Hematopoietic multipotent progenitor cell treated with erythropoietin and hydrocortisone succinate and interleukin-3 and kit ligand, for 4 days (in vitro differentiated cells): ENCODE measurements around the gene CNTN5.

Experiments used
- DNase-seq: peaks from one replicate; pipeline ENCODE4 v3.0.0-alpha.2; 2015

Gene CNTN5

DNA sequence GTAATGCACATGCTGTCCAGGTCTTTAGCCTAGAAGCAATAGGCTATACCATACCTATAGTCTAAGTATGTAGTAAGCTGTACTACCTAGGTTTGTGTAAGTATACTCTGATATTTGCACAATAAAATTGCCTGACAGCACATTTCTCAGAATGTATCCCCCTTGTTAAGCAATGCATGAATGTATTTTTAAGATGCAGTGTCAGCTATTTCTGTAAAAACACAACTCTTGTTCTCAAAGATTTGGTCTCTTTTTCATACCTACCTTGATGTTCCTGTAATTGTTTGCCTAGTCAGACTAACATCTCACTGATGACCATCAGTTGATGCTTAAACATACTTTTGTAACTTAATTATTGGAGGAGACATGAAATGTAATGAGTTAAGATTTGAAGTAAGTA lies 619.9 kb downstream of the CNTN5 start:
- DNase-seq: no peak

DNA sequence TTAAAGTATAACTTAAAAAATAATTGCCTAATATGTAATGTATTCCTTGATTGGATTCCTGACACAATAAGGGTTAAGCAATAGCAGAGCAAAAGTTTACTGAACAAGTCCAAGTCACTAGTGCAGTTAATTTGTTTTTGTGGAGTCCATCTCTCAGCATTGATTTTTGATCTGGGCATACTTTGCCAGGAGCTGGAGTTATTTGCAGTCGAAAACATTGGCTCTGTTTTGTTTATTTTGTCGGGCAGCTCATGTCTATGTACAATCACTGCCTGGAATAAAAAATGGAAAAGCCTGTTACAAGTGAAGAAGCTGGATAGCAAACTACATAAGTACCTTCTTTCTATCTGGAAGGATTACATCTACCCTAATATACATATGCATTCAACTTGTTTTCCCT lies 625.2 kb downstream of the CNTN5 start:
- no peak for DNase-seq

DNA sequence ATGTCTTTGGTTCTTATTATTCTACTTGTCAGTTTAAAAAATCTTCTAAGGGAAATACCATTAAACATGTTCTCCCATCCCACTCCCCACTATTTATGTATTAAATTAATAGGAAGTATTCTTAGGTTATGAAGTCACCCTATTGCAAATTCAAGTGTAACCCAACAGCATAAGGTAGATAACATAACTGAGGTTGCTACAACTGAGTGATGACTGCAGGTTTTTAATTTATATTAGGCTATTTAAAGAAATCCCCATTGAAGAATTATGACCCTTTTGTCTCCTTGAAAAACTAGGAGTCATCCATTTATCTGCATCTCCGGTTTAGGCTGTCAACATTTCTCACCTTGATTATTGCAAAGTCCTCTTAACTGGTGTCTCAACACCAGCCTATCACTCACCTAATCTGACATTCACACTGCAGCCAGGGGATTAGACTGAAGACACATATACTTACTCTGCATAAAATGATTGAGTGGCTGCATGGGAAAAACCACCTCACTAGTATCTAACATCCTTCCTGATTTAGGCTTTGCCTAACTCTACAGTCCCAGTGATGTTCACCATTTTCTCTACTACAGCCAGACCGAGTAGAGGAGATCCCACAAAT lies 649.4 kb downstream of the CNTN5 start:
- no peak for DNase-seq

DNA sequence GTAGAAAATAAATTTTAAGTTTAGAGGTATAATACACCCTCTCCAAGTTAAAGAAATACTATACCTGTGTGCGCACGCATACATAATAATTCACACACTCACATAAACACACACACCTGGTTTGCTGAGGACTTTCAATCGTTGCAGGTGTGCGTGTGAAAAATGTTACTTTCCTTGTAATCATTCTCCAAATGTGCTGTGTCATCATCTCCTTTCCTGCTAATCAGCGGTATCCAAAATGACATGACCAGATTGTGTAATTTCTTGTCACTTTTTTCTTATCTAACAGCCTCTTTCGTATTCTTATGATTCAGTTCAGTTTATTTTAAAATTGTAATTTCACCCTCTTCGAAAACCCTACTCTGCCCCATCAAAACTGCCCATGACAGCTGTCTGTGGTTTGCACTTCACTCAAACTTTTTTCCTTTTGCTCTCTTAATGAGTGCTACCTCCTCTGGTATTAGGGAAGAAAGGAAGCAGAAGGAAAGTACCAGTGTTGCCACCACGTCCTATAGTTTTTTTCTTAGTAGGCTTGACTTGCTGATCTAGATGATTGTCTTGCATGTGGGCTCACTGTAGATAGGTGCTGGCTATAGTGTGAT lies 651.2 kb downstream of the CNTN5 start:
- DNase-seq: no peak

DNA sequence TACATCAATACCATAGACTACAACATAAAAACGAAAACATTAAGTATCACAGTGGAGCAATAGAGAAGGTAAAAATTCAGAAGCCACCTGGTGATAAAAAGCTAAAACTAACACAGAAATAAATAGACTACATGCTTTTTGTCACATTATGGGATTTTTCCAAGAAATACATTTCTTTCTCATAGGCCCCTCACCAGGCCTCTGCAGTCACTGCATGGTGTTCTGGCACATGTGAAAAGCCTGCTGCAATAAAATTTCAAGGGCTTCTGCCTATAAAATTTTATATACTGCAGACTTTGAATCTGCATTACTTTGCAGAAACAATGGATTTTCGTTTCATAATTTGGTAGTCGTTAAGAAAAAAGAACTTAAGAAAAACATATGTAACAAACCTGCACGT lies 655.5 kb downstream of the CNTN5 start:
- no peak for DNase-seq

DNA sequence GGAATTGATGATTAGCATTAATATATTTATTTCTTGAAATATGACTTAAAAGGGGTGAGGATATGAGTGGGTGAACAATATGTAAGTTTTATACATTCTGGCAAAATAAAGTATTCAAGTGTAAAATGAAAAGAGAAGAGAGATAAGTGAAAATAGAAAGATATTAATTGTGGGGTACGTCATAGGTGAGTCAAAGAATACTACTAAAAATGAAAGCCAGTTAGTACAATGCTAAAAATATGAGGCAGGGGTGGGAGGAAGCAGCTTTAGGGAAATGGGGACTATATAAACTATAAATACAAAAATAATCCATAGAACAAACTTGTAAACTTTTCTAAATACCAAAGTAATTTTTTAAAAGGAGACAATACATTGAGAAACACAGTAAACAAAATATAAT lies 661.4 kb downstream of the CNTN5 start:
- no peak for DNase-seq

DNA sequence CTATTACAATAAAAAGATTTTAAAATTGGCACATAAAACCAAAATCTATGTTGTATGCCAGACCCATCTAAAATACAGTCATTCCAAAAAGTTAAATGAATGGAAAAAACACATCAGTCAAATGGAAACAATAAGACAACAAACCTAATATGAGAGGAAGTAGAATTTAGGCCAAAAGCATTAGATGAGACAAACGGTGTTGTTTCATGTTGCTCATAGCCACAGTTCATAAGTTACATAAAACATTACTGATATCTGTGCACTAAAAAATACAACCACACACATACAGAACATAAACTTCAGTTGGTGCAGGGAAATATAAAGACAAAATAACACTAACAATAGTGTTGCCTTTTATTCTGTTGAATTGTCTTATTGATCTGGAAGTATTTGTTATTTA lies 661.9 kb downstream of the CNTN5 start:
- DNase-seq: no peak

DNA sequence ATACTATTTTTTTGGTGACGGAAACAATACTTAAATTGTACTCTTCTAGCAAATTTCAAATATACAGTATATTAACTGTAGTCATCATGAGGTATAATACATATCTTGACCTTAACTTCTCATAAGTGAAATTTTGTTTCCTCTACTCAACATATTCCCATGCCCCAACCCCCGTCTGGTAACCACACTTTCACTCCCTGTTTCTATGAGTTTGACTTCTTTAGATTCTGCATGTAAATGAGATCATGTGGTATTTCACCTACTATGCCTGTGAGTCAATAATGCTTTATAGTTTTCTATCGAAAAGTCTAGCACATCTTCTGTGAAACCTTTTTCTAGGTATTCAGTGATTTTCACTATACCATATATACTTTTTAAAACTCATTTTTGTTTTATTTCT lies 663.2 kb downstream of the CNTN5 start:
- no peak for DNase-seq

DNA sequence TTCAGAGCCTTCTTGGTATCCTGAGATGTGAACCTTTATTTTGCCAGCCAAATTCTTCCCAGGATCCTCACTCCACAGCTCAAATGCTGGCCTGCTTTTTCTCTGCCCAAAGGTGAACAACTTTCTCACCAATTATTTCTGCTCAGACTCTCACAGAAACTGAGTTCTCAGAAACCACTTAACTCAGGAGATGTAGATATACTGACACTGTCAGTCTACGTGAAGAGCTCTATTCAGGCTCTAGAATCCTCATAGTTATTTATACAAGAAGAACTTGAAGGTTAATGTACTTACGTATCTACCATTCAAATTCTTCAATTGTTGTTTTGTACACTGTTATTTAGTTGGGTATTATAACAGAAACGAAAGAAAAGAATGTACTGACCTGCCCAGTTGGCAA lies 666.1 kb downstream of the CNTN5 start:
- no peak for DNase-seq

DNA sequence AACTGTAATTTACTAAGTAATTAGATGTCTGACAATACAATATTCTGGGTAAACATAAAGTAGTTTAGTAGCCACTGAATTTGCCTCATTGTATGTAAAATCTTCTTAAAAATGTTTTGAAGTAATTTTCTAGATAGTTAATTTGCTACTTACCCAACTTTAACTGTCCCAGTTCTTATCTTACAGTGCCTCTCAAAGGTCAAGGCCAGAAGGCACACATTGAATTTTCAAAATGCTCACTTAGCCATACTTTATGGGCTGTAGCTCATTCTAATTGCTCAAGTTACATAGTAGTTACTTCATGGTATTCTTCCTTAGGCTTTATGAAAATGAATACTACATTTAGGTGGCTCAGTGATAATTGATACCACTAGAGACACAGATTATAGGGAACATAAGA lies 666.6 kb downstream of the CNTN5 start:
- DNase-seq: no peak

DNA sequence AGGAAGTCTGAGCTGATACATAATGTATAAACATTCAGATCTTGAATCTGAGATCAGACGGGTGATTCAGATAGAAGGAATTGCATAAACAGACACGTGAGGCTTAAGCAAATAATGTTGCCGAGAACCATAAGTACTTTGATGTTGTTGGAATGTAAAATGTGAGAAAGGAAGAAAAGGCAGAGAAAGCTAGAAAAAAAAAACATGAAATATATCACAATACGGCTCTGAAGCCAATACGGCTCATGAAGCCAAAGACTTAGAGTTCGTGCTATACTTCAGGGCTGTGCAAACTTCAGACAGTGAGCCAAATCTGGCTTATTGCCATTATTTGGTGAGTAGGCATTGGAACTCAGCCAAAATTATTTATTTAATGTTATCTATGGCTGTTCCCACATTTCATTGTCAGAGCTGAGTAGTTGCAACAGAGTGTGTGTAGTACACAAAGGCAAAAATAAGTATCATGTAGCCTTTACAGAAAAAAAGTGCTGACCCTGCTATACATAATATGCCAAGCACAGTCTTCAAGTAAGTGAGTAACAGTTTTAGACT lies 673.3 kb downstream of the CNTN5 start:
- peak; percentile 18 for DNase-seq

DNA sequence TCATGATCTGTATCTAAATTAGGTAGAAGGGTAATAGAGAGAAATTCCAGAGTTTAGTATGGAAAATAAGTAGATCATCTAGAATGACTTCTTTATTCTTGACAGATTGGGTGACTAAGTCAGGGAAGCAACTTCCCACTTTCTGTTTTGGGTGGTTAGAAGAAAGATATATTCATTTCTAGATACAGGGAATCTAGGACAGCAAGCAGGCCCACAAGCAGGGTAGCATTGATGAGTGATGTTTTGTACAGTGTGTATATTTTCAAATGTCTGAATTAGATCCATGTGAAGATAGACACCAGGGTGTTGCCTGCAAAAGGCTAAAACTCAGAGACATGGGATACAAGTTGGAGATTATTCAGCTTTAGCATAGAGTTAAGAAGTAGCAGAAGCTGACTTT lies 674.4 kb downstream of the CNTN5 start:
- no peak for DNase-seq

DNA sequence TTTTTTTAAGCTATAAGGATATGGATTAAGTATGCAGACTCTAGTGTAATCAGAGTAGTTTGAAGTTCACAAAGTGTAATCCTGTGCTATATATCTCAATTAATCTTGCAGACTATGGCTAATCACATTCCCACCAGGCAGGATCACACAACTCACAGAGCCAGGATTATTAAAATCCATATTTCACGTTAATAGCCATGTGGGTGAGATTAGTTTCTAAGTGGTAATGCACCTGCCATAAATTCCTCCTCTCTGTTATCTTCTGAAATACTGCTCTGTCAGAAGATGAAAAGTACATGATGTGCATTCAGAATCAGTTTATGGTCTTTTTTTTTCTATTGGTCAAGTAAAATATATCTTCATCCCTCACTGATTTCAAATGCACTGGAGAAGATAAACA lies 686.1 kb downstream of the CNTN5 start:
- DNase-seq: no peak

DNA sequence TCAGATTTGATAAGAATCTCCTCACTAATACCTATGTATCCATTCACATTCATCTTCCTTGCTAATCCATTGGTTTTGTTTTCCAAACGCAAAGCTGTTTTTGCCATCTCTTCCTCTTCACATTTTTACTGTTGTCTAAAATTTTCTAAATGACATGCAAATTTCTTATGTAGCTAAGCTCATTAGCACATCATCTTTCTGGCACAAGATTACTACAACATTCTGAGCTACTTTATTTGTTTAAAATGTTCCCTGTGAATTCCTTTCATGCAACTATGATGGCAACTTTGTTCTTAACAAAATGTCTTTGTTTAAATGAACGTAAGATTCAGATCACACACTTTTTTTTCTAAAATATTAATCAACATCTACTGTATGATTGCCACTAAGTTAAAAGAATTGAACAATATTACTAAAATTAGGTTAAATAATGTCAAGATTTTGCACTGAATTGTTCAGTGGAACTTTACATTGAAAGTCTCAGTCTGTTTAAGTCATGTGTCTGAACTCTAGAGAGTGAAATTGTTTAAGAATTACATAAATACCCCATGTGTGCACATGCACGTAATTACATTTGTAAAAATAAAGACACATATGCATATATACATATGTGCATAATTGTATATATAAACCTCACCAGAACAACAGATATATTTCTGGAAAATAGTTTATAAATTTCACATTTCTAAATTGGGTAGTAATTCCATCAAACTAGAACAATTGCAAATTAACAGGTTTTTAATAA lies 688.4 kb downstream of the CNTN5 start:
- DNase-seq: no peak

DNA sequence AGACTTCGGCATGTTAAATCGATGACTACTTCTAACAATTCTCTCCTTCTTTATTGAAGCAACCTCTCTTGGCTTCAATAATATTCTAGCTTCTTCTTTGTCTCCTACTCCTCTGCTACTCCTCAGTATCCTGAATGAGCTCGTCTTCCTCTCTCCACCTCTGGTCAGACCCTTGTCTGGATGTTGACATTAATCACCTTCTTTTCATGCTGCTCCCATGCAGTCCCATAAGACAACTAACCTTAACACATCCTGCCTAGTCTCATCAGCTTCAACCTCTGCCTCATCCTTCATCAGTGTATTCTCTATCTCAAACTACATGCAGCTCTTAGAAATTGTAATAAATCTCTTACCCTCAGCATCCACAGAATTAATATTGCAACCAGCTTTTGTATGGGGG lies 695.6 kb downstream of the CNTN5 start:
- DNase-seq: no peak

DNA sequence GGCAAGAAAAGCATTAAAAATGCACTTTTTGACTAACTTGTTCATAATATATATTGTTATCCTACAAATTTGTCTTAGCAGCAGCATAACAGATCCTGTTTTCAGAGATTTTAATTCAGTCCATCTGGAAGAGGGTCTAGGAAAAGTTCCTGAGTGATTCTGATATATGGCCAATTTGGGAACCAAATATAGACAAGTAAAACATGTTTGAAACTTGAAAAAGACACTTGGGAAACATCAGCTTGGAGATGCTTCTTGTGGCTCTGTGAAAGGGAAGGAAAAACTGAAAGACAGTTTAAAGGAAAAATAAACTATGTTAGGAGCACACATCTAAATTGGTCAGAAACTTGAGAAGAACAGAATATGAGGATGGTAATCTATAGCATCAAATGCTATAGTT lies 697.5 kb downstream of the CNTN5 start:
- no peak for DNase-seq

DNA sequence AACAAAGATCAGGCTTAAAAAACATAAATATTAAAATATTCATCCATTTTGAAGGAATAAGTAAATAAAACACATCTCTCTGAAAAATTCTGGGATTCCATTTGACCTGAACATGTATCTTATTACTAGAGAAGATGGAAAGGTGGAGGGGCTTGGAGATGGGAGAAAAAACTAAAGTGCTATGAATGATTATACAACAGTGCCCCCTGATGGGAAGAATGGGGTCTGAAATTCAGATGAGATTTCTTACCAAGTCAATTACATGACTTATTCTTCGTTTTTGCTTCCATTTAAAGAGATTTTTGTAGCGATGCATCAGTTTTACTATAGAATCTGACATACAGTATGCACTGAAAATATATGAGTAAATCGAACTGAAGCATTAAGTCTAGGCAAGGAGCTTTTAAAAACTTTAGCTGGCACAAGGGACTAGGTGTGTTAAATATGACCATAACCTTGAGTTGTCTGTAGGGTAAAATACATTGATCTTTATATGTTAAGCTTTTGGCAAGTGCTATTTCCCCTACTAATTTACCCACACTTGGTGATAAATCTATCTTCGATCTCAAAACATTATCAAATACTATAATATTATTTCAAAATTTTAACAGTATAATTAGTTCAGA lies 718.8 kb downstream of the CNTN5 start:
- DNase-seq: peak; percentile 63

DNA sequence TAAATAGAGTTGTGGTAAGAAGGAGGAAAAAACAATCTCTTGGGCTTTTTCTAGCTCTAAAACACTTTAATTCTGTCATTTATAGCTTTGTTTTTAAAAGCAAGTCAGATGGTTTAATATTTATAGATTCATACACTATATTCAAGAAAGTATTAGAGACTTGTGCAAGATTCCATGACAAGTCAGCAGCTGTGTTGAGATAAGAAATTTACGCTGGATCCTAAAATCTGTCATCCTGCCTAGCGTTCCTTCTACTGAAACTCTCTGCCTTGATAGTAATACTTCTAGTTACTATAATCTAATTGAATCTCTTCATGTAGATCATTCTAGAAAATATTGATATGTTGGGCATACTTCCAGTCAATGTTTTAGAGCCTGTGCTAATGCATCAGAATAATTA lies 721.8 kb downstream of the CNTN5 start:
- DNase-seq: no peak

DNA sequence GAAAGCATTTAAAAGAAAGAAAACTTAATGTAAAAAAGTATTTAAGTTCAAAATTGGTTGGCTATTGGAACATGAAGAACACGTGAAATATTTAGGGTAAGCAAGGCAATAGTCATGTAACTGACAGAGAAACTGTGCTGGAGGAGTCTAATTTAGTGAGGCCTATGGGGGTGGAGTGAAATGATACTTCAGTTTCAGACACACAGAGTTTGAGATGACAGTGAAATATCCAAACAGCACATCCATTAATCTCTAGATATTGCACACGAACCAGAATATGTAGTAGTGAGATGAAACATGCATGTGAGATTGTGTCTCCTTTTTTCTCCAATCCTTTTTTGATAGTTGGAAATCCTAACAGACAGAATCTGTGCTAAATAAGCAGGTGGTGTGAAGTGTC lies 739.0 kb downstream of the CNTN5 start:
- no peak for DNase-seq

DNA sequence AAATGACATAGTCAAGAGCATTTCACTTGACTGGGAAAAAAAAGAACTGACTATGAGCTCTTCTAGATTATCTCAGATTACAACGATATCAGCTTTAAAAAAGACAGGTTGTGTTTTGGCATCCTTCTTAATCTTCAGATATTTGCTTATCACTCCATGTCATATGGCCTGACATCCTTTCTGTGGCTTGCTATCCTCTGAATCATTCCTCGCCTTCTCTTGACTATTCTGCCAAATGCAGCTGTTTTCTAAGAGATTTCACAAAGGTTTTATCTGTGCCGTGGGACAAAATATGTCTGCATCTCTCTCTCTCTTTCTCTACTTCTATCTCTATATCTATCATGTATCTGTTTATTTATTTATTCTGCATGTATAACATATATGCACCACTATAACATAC lies 746.1 kb downstream of the CNTN5 start:
- DNase-seq: peak; percentile 19

DNA sequence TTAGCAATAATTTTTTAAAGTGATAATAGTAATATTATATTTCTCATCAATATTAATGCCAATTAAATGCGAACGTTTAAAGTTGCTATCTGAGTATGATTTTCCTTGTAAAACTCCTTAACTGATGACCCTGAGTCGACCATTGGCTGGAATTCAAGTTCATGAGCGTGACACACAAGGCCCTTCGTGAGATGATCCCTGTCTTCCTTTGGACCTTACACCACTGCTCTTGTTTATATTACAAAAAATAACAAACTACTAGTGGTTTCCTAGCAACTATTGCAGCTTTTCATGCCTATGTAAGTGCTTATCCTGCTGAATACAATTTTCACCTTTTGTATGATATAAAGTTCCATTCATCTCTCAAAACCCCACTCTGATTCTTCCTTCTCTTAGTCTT lies 752.9 kb downstream of the CNTN5 start:
- no peak for DNase-seq

DNA sequence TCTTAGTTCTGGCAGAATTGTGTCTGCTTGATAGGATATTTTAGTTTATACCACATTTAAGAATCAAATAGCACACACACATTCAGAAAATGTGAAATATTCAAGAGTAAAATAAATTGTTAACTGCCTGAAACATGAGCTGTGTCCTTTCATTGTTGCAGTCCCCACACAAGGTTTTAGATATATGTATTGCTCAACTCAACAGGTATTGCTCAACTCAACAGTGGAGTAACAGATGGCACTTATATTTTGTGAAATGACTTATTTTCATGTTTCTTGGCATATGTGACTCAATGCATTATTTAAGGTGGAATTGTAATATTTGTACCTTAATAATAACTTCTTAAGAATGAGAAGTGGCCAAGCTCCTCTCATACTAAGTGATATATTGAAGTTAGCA lies 760.3 kb downstream of the CNTN5 start:
- peak; percentile 31 for DNase-seq

DNA sequence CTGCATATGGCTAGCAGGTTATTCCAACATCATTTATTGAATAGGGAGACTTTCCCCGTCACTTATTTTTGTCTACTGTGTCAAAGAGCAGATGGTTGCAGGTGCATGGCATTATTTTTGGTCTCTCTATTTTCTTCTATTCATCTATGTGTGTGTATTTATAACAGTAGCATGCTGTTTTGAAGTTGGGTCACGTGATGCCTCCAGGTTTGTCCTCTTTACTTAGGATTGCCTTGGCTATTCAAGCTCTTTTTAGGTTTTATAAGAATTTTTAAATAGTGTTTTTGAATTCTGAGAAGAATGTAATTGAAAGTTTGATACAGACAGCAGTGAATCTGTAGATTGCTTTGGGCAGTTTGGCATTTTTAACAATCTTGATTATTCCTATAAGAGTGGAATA lies 770.6 kb downstream of the CNTN5 start:
- no peak for DNase-seq

DNA sequence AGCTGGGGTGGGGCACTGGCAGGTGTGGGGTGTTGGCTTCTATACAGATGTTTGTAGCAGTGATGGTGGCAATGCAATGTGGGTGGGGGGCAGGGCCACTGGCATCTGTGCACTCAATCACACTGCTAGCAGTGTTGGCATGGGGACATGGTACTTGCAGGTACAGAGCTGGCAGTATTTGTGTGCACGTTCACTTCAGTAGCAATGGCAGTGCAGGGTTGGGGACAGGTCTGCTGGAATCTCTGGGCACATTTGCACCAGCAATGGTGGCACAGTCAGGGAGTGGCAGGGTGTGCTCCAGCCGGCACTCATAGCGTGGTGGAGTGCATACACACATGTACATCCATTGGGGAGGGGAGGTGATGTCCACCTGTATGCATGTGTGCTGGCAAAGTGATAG lies 775.2 kb downstream of the CNTN5 start:
- DNase-seq: no peak
